Breast epithelium (tissue), 3 donors: Measurements from ENCODE around the gene FRMD4A.

Experiments
- CTCF ChIP-seq, 3 donors: fragments of 450-650 bp; IDR thresholded peaks; one replicate each; pipeline ENCODE4 v1.5.1; 2016 to 2017; ENCODE audit warnings: antibody characterized with exemption in 3 of 3, mild to moderate bottlenecking in 3 of 3, moderate library complexity in 3 of 3
- POLR2AphosphoS5 ChIP-seq, 3 donors: sonication (generic); formaldehyde crosslinking; IDR thresholded peaks; one replicate each; pipeline ENCODE4 v1.6.1; 2017; ENCODE audit warnings: antibody characterized with exemption in 3 of 3

GRCh38 chr10:13765641-13766341, 564.9 kb downstream of the FRMD4A start:
- TF ChIP-seq POLR2AphosphoS5 (IDR thresholded peaks at IDR 0.05) (no peak), CTCF (IDR thresholded peaks at IDR 0.05) (no peak)
